Neural crest cell (in vitro differentiated cells): Measurements from ENCODE around the gene TEX2. TPM values are rescaled to one million over a fixed set of nuclear protein-coding genes. Genes with fewer than 3 reads are reported as not detected.

Experiments used
- DNase-seq: peaks from one replicate; pipeline ENCODE4 v3.0.0; 2021; ENCODE audit warnings: low read depth, mixed read lengths, low spot score
- H3K27ac Mint-ChIP-seq: one replicate; pipeline ENCODE4 v1.8.0; 2021; ENCODE audit warnings: mild to moderate bottlenecking, mixed read lengths; ENCODE audit not compliant: unreplicated experiment
- H3K27me3 Mint-ChIP-seq: 2 replicates; pipeline ENCODE4 v1.8.0; 2021; ENCODE audit warnings: low read depth, mild to moderate bottlenecking, mixed read lengths
- H3K36me3 Mint-ChIP-seq: 2 replicates; pipeline ENCODE4 v1.8.0; 2021; ENCODE audit warnings: low read depth, mild to moderate bottlenecking, mixed read lengths
- H3K4me1 Mint-ChIP-seq: 2 replicates; pipeline ENCODE4 v1.8.0; 2021; ENCODE audit warnings: mixed read lengths
- H3K4me3 Mint-ChIP-seq: one replicate; pipeline ENCODE4 v1.8.0; 2021; ENCODE audit warnings: mild to moderate bottlenecking, mixed read lengths
- H3K9me3 Mint-ChIP-seq: 2 replicates; pipeline ENCODE4 v1.8.0; 2021; ENCODE audit warnings: mixed read lengths
- total RNA-seq: library from RNA; stranded (reverse); gene quantifications from 2 replicates; pipeline ENCODE4 v1.2.1, GENCODE V29; 2021
- TF ChIP-seq, protein P1 (sequence below): fragments of 200-600 bp; sonication (generic); conservative IDR thresholded peaks from 2 replicates; pipeline ENCODE4 v1.5.0; 2021; ENCODE audit warnings: antibody characterized with exemption, mild to moderate bottlenecking

TEX2 gene
- total RNA-seq, 1 donor from 2014 or later, result 19.2 TPM

DNA sequence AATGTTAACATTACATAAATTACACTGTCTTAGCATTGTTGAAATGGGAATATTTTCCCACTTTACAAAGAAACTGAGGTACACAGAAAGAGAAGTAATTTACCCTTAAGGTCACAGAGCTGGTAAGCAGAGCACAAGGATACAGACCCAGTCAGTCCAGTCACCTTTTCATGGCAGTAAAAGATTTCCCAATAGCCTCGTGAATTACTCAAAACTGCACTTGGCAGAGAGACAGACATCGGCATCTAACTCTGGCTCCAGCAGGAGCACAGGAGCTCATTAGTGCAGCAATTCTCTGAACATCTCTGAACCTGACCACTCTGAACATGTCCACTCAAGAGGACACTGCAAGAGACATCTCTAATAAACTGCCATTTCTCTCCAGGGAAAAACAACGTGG, 3.1 kb downstream of the TEX2 start:
- Mint-ChIP-seq H3K36me3 (no peaks in the 10 kb centered on the region), H3K4me1 (peaks cover 44% of the 10 kb centered on the region), H3K27me3 (peaks cover 16% of the 10 kb centered on the region), H3K9me3 (no peaks in the 10 kb centered on the region), H3K4me3 (peak overlapping the region; percentile 47), H3K27ac (no peak overlapping the region)
- TF ChIP-seq, protein P1, sequence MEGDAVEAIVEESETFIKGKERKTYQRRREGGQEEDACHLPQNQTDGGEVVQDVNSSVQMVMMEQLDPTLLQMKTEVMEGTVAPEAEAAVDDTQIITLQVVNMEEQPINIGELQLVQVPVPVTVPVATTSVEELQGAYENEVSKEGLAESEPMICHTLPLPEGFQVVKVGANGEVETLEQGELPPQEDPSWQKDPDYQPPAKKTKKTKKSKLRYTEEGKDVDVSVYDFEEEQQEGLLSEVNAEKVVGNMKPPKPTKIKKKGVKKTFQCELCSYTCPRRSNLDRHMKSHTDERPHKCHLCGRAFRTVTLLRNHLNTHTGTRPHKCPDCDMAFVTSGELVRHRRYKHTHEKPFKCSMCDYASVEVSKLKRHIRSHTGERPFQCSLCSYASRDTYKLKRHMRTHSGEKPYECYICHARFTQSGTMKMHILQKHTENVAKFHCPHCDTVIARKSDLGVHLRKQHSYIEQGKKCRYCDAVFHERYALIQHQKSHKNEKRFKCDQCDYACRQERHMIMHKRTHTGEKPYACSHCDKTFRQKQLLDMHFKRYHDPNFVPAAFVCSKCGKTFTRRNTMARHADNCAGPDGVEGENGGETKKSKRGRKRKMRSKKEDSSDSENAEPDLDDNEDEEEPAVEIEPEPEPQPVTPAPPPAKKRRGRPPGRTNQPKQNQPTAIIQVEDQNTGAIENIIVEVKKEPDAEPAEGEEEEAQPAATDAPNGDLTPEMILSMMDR, result no peak
- no peak for DNase-seq

DNA sequence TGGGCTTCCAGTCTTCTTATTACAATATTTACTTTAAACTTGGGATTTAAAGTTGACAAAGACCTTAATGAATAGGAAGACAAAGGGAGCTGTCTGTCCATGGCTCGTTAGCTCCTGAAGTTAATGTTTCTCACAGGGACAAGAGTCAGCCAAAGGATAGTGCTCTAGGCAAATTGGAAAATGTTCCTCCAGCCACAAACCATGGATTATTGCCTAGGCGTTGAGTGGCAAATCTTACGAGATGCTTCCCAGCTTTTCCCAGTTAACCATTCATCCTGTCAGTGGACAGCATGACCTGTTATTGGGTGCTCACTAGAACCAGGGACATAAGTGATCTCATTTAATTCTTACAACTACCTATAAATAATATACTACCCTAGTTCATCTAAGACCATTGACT, 3.6 kb downstream of the TEX2 start:
- Mint-ChIP-seq H3K9me3 (no peaks in the 10 kb centered on the region), H3K4me1 (peaks cover 39% of the 10 kb centered on the region), H3K27ac (no peak overlapping the region), H3K4me3 (no peak overlapping the region), H3K36me3 (no peaks in the 10 kb centered on the region), H3K27me3 (peaks cover 16% of the 10 kb centered on the region)
- TF ChIP-seq, protein P1, result no peak
- DNase-seq, result no peak

DNA sequence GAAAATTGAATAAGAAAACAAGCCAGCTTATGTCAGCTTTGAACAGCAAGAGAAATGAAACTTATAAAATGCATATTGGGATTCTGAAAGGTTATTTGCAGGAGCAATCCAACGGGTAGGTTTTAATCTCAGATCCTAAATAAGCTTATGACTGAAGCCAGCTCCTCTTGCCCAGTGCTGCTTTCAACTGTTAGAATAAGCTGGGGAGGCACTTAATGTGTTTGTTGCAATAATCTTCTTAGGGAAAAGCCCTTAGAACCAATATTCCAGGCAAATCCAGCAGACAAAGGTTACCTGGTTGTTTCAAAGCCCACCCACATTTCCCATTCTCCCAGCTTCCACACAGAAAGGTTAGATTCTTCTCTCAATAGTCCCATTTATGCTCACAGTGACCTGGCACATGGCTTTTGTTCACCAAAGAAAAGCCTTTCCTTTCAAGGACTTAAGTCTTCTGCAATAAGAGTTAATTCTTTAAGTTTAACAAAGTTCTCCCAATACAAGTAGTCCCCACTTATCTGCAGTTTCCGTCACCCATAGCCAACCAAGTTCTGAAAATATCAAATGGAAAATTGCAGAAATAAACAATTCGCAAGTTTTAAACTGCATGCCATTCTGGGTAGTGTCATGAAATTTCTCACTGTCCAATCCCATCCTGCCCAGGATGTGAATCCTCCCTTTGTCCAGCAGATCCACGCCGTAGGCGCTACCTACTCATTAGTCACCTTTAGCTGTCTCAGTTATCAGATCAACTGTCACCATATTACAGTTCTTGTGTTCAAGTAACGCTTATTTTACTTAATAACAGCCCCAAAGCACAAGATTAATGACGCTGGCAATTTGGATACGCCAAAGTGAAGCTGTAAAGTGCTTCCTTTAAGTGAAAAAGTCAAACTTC, 5.9 kb downstream of the TEX2 start:
- TF ChIP-seq, protein P1, result no peak
- peaks cover 23% of the 10 kb centered on the region for H3K4me1 Mint-ChIP-seq
- H3K27me3 Mint-ChIP-seq, result peaks cover 12% of the 10 kb centered on the region
- H3K4me3 Mint-ChIP-seq, result no peak overlapping the region
- no peak for DNase-seq
- no peaks in the 10 kb centered on the region for H3K9me3 Mint-ChIP-seq
- no peaks in the 10 kb centered on the region for H3K36me3 Mint-ChIP-seq
- H3K27ac Mint-ChIP-seq, result peak overlapping the region; percentile 39

DNA sequence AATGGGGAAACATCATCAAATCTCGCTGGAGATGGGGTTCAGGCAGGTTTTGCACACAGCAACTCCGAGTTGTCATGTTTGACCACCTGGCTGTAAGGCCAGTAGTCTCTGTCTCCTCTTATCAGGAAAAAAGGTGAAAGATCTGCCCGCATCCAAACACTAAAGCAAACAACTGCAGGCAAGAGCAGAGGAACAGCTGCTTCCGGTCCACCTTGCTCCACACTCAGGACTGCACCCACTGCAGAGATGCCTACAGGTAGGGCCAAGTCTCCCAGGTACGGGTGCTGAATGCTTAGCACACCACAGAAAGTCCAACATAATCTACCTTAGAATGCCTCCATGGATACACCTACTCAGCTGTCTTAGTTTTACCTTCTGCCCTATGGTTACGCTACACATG, 7.3 kb downstream of the TEX2 start:
- Mint-ChIP-seq H3K4me1 (peaks cover 13% of the 10 kb centered on the region), H3K9me3 (no peaks in the 10 kb centered on the region), H3K27ac (no peak overlapping the region), H3K27me3 (peaks cover 2% of the 10 kb centered on the region), H3K4me3 (no peak overlapping the region), H3K36me3 (no peaks in the 10 kb centered on the region)
- TF ChIP-seq, protein P1, result no peak
- no peak for DNase-seq

DNA sequence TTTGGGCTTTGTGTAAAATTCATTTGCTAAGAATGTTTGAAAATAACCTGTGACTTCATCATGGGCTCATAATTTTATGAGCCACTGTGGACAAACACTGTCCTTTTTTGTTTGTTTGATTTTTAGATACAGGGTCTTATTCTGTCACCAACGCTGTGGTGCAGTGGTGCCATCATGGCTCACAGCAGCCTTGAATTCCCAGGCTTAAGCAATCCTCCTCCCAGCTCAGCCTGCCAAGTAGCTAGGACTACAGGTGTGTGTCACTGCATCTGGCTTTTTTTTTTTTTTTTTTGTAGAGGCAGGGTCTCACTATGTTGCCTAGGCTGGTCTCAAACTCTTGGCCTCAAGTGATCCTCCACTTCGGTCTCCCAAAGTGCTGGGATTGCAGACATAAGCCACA, 8.3 kb downstream of the TEX2 start:
- no peak for DNase-seq
- TF ChIP-seq, protein P1, result no peak
- Mint-ChIP-seq H3K27ac (no peak overlapping the region), H3K9me3 (no peaks in the 10 kb centered on the region), H3K27me3 (peaks cover 1% of the 10 kb centered on the region), H3K36me3 (no peaks in the 10 kb centered on the region), H3K4me3 (no peak overlapping the region), H3K4me1 (peaks cover 17% of the 10 kb centered on the region)
